ENCODE results near the gene BNIP2. TPM values are rescaled to one million over a fixed set of nuclear protein-coding genes. Genes with fewer than 3 reads are reported as not detected.

Gene BNIP2
- total RNA-seq, 1 experiment from 2014 or later, result 53.1 TPM

DNA sequence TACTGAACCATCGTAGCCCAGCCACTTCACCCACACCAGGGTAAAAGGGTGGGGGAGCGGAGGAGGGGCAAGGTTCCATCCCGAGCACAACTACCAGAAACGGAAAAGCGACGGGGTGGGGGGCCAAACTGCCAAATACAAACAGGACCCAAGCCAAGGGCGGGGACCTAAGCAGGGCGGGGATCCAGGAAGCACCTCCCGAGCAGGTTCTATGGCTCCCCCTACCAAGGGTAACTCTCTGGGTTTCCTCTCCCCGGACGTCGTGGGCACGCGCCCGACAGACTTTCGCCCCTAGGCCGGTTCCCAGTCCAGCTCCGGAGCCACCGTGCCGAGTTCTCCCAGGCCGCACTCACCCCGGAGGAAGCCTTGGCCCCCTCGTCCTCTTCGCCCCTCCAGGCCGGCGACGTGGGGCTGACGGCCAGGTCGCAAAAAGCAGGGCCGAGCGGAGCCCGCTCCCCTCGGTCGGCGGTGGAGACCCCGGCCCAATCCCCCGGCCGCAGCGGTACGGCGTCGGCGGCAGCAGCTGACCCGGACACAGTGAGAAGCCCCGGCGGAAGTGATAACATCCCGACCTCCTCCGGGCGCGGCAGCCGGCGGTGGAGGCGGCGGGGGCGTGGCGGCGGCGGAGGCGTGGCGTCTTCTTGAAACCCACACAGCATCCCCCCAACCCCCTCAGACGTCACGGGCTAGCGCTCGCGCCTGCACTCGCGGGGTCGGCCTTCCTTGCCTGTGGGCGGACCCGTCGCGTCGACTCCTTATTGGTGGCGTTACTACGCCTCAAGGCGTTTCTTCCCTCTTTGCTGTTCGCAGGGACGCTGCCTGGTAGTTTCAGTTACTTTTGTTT lies at the start of gene BNIP2 (continued):
- TF ChIP-seq, protein P1, sequence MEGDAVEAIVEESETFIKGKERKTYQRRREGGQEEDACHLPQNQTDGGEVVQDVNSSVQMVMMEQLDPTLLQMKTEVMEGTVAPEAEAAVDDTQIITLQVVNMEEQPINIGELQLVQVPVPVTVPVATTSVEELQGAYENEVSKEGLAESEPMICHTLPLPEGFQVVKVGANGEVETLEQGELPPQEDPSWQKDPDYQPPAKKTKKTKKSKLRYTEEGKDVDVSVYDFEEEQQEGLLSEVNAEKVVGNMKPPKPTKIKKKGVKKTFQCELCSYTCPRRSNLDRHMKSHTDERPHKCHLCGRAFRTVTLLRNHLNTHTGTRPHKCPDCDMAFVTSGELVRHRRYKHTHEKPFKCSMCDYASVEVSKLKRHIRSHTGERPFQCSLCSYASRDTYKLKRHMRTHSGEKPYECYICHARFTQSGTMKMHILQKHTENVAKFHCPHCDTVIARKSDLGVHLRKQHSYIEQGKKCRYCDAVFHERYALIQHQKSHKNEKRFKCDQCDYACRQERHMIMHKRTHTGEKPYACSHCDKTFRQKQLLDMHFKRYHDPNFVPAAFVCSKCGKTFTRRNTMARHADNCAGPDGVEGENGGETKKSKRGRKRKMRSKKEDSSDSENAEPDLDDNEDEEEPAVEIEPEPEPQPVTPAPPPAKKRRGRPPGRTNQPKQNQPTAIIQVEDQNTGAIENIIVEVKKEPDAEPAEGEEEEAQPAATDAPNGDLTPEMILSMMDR (IDR thresholded peaks at IDR 0.05 in 2 of 3, conservative IDR thresholded peaks at IDR 0.05 in 1 of 3; ENCODE audit: borderline replicate concordance in 1 of 3, insufficient read depth in 1 of 3, low read depth in 2 of 3, low read length in 2 of 3), result no peak
- TF ChIP-seq EZH2 (IDR thresholded peaks at IDR 0.05) (no peak), SIN3A (IDR thresholded peaks at IDR 0.05; ENCODE audit: low read depth) (peak; percentile 41; the same call in 1 of the 2 replicates), TCF7L2 (IDR thresholded peaks at IDR 0.05; ENCODE audit: borderline replicate concordance, extremely low read depth, insufficient read depth, insufficient read length) (peak; percentile 9), EZH2phosphoT487 (IDR thresholded peaks at IDR 0.05; ENCODE audit: borderline replicate concordance) (no peak), CEBPB (IDR thresholded peaks at IDR 0.05; ENCODE audit: low read depth) (no peak)

DNA sequence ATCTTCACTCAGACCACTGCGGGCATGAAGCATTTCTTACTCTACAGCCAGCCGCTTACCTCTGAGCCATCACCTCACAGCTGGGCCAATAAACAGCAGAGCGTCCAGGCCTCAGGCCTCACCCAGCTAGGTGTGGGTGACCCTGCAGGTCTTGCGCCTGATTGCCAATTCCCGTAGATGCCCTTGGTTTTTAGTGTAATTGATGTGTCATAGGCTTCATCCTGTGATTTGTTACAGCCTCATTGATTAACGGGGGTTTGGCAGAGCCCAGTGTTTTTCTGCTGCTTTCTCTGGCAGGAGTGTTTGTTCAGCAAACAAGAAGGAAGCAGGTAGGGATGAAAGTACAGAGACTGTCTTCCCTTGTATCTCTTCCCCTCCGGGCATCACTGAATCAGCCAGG lies 49.6 kb upstream of the BNIP2 start:
- no peak for ATAC-seq
- ChIA-PET POLR2A (no interaction called here), RAD21 (ENCODE audit: low non-redundant PET in 1 of 2, low total read pairs in 2 of 2, uncharacterized antibody in 2 of 2, unreplicated experiment in 2 of 2) (no interaction called here), CTCF (no interaction called here)
- Histone ChIP-seq H3K4me3 (replicated peaks in 1 of 2; ENCODE audit: low read depth in 1 of 2, low read length in 2 of 2) (no peak overlapping the region), H3K27ac (ENCODE audit: low read depth, low read length) (no peak overlapping the region), H3K4me2 (ENCODE audit: low read length) (no peak overlapping the region), H2AFZ (ENCODE audit: low read depth, low read length, poor library complexity, severe bottlenecking) (no peak overlapping the region), H3K27me3 (ENCODE audit: insufficient read depth, low read length) (peaks cover 15% of the 10 kb centered on the region), H3K36me3 (ENCODE audit: control insufficient read depth in 1 of 2, insufficient read depth in 2 of 2, low read length in 2 of 2) (no peaks in the 10 kb centered on the region), H3K9me3 (ENCODE audit: control insufficient read depth in 1 of 2, insufficient read depth in 1 of 2, low read depth in 1 of 2, low read length in 2 of 2) (peaks cover 0 to 4% of the 10 kb centered on the region in 2 experiments; a peak in 1 of 4 replicates), H3K9me2 (ENCODE audit: insufficient read depth) (no peaks in the 10 kb centered on the region), H3K79me2 (ENCODE audit: insufficient read depth, low read length) (no peaks in the 10 kb centered on the region), H3K4me1 (ENCODE audit: control insufficient read depth in 1 of 2, insufficient read depth in 2 of 2, low read length in 2 of 2) (no peaks in the 10 kb centered on the region), H3K9ac (ENCODE audit: low read length) (no peak overlapping the region), H4K20me1 (ENCODE audit: insufficient read depth) (no peaks in the 10 kb centered on the region)
- no peak for DNase-seq (ENCODE audit: low read depth, low spot score)
- TF ChIP-seq EGR1 (IDR thresholded peaks at IDR 0.05; ENCODE audit: low read depth), result no peak
- no peak for TF ChIP-seq SIN3A (IDR thresholded peaks at IDR 0.05; ENCODE audit: low read depth)
- TF ChIP-seq EZH2 (IDR thresholded peaks at IDR 0.05), result no peak
- no peak for TF ChIP-seq SP1 (IDR thresholded peaks at IDR 0.05; ENCODE audit: low read depth)
- TF ChIP-seq ZNF274 (IDR thresholded peaks at IDR 0.05; ENCODE audit: low read depth, low read length), result no peak
- TF ChIP-seq POLR2A (IDR thresholded peaks at IDR 0.05; ENCODE audit: borderline replicate concordance, extremely low read depth, insufficient read depth, insufficient read length), result no peak
- no peak for TF ChIP-seq SRF (IDR thresholded peaks at IDR 0.05; ENCODE audit: low read depth)
- TF ChIP-seq TCF7L2 (IDR thresholded peaks at IDR 0.05; ENCODE audit: borderline replicate concordance, extremely low read depth, insufficient read depth, insufficient read length), result no peak
- TF ChIP-seq, protein P2, sequence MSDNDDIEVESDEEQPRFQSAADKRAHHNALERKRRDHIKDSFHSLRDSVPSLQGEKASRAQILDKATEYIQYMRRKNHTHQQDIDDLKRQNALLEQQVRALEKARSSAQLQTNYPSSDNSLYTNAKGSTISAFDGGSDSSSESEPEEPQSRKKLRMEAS (IDR thresholded peaks at IDR 0.05), result no peak
- TF ChIP-seq RAD21 (IDR thresholded peaks at IDR 0.05; ENCODE audit: low read depth), result no peak
- TF ChIP-seq, protein P1 (IDR thresholded peaks at IDR 0.05 in 2 of 3, conservative IDR thresholded peaks at IDR 0.05 in 1 of 3; ENCODE audit: borderline replicate concordance in 1 of 3, insufficient read depth in 1 of 3, low read depth in 2 of 3, low read length in 2 of 3), result no peak
- TF ChIP-seq CBX3 (IDR thresholded peaks at IDR 0.05; ENCODE audit: low read depth), result no peak
- intact Hi-C loops (cut with micrococcal nuclease), result no loop called here
- BruUV-seq (replicated peaks), result no TSS peak

Data from HCT116 (cell line).